ENCODE results near the gene IL12A.

The IL12A gene

GRCh38 chr3:159964166-159964973, 24.3 kb upstream of the IL12A start:
- Histone ChIP-seq H3K9me2 (replicated peaks; ENCODE audit: insufficient read depth, low read length) (no peaks in the 10 kb centered on the region), H3K4me3 (ENCODE audit: insufficient read depth, low read length, poor library complexity, severe bottlenecking) (no peak overlapping the region), H3K27ac (ENCODE audit: low read depth, low read length) (no peak overlapping the region), H2AFZ (ENCODE audit: low read depth, low read length, severe bottlenecking) (no peak overlapping the region), H3K27me3 (ENCODE audit: low read length) (no peaks in the 10 kb centered on the region), H3K79me2 (ENCODE audit: insufficient read depth, low read length) (no peaks in the 10 kb centered on the region), H3K9ac (ENCODE audit: low read length) (no peak overlapping the region), H3F3A (ENCODE audit: insufficient read depth) (no peaks in the 10 kb centered on the region), H3K9me3 (ENCODE audit: insufficient read depth, low read length) (no peaks in the 10 kb centered on the region), H3K4me2 (ENCODE audit: low read depth, low read length, poor library complexity, severe bottlenecking) (no peak overlapping the region), H3K36me3 (ENCODE audit: low read length) (no peaks in the 10 kb centered on the region), H4K20me1 (ENCODE audit: low read depth, low read length) (no peaks in the 10 kb centered on the region)
- TF ChIP-seq CTCF (IDR thresholded peaks at IDR 0.05; ENCODE audit: insufficient read depth, low read length, poor library complexity, severe bottlenecking) (no peak), EZH2phosphoT487 (conservative IDR thresholded peaks at IDR 0.05; ENCODE audit: low read length) (no peak)

- no peaks in the 10 kb centered on the region for H3K9me2 ChIP-seq (replicated peaks; ENCODE audit: insufficient read depth, low read length)
- H4K20me1 ChIP-seq (ENCODE audit: low read depth, low read length): no peaks in the 10 kb centered on the region
- no peak overlapping the region for H3K4me2 ChIP-seq (ENCODE audit: low read depth, low read length, poor library complexity, severe bottlenecking)
- H3K9ac ChIP-seq (ENCODE audit: low read length): no peak overlapping the region
- no peaks in the 10 kb centered on the region for H3K27me3 ChIP-seq (ENCODE audit: low read length)
- no peak overlapping the region for H2AFZ ChIP-seq (ENCODE audit: low read depth, low read length, severe bottlenecking)
- no peaks in the 10 kb centered on the region for H3K9me3 ChIP-seq (ENCODE audit: insufficient read depth, low read length)
- H3K27ac ChIP-seq (ENCODE audit: low read depth, low read length): no peak overlapping the region
- H3K36me3 ChIP-seq (ENCODE audit: low read length): no peaks in the 10 kb centered on the region
- TF ChIP-seq EZH2phosphoT487 (conservative IDR thresholded peaks at IDR 0.05; ENCODE audit: low read length) (no peak), CTCF (IDR thresholded peaks at IDR 0.05; ENCODE audit: insufficient read depth, low read length, poor library complexity, severe bottlenecking) (no peak)
- no peaks in the 10 kb centered on the region for H3K79me2 ChIP-seq (ENCODE audit: insufficient read depth, low read length)
- H3F3A ChIP-seq (ENCODE audit: insufficient read depth): no peaks in the 10 kb centered on the region
- H3K4me3 ChIP-seq (ENCODE audit: insufficient read depth, low read length, poor library complexity, severe bottlenecking): no peak overlapping the region
These were observed 17.3 kb upstream of the IL12A start for GRCh38 chr3:159971311-159971710.

- Histone ChIP-seq H4K20me1 (ENCODE audit: low read depth, low read length) (no peaks in the 10 kb centered on the region), H3F3A (ENCODE audit: insufficient read depth) (no peaks in the 10 kb centered on the region), H2AFZ (ENCODE audit: low read depth, low read length, severe bottlenecking) (no peak overlapping the region)
These were observed 11.3 kb upstream of the IL12A start for GRCh38 chr3:159977295-159977694.

More at GRCh38 chr3:159977295-159977694, 11.3 kb upstream of the IL12A start:
- Histone ChIP-seq H3K27me3 (ENCODE audit: low read length) (no peaks in the 10 kb centered on the region), H3K79me2 (ENCODE audit: insufficient read depth, low read length) (no peaks in the 10 kb centered on the region), H3K9ac (ENCODE audit: low read length) (no peak overlapping the region), H3K36me3 (ENCODE audit: low read length) (no peaks in the 10 kb centered on the region), H3K9me2 (replicated peaks; ENCODE audit: insufficient read depth, low read length) (no peaks in the 10 kb centered on the region), H3K4me3 (ENCODE audit: insufficient read depth, low read length, poor library complexity, severe bottlenecking) (no peak overlapping the region), H3K9me3 (ENCODE audit: insufficient read depth, low read length) (no peaks in the 10 kb centered on the region), H3K4me2 (ENCODE audit: low read depth, low read length, poor library complexity, severe bottlenecking) (no peak overlapping the region), H3K27ac (ENCODE audit: low read depth, low read length) (no peak overlapping the region)
- TF ChIP-seq EZH2phosphoT487 (conservative IDR thresholded peaks at IDR 0.05; ENCODE audit: low read length) (no peak), CTCF (IDR thresholded peaks at IDR 0.05; ENCODE audit: insufficient read depth, low read length, poor library complexity, severe bottlenecking) (no peak)
